Lower leg skin (tissue), 4 donors: Measurements from ENCODE around the gene TM4SF4. TPM values are rescaled to one million over a fixed set of nuclear protein-coding genes. Genes with fewer than 3 reads are reported as not detected.

Experiments
- DNase-seq, 2 donors: peaks; one replicate each; pipeline ENCODE4 v3.0.0-alpha.2; 2019; ENCODE audit warnings: low spot score in 2 of 2
- H3K4me3 ChIP-seq: fragments of 200-600 bp; sonication (generic); 2 replicates; pipeline ENCODE4 v1.5.1; 2017; ENCODE audit warnings: mild to moderate bottlenecking, low read depth; ENCODE audit not compliant: poor library complexity, severe bottlenecking
- CTCF ChIP-seq, 3 donors: fragments of 450-650 bp; IDR thresholded peaks; one replicate each; pipeline ENCODE4 v1.5.1; 2016; ENCODE audit warnings: antibody characterized with exemption in 3 of 3, mild to moderate bottlenecking in 3 of 3, moderate library complexity in 2 of 3
- POLR2A ChIP-seq, 2 donors: fragments of 450-650 bp; IDR thresholded peaks; one replicate each; pipeline ENCODE4 v1.6.1; 2016 to 2017; ENCODE audit warnings: antibody characterized with exemption in 2 of 2, mild to moderate bottlenecking in 1 of 2, moderate library complexity in 1 of 2
- whole genome bisulfite sequencing, 2 donors: methylation state at CpG; one replicate each; pipeline ENCODE4 v1.1.5; 2018; 5-methylcytosine and 5-hydroxymethylcytosine counted together
- intact Hi-C: fragments of 100-400 bp; cut with DNase I; formaldehyde crosslinking; loops from one replicate; pipeline ENCODE4 v1.15.0; 2023; ENCODE audit warnings: low total_unique reads
- total RNA-seq, 4 donors: library from RNA; depleted of rRNA; stranded (reverse); fragments of >200 nt; gene quantifications; one replicate each; pipeline ENCODE4 v1.1.0, GENCODE V29; 2016

The TM4SF4 gene
- total RNA-seq, 4 donors from 2014 or later = not detected

GRCh38 chr3:149519912-149520311 lies 45.4 kb downstream of the TM4SF4 start:
- H3K4me3 ChIP-seq = no peak overlapping the region
- 77 to 91% methylated on average over 3 of the region's 3 CpGs for WGBS, 2 donors
- TF ChIP-seq CTCF (IDR thresholded peaks at IDR 0.05) (no peak), POLR2A (IDR thresholded peaks at IDR 0.05) (no peak)
- intact Hi-C loops = no loop called here
- DNase-seq = no peak

DNA sequence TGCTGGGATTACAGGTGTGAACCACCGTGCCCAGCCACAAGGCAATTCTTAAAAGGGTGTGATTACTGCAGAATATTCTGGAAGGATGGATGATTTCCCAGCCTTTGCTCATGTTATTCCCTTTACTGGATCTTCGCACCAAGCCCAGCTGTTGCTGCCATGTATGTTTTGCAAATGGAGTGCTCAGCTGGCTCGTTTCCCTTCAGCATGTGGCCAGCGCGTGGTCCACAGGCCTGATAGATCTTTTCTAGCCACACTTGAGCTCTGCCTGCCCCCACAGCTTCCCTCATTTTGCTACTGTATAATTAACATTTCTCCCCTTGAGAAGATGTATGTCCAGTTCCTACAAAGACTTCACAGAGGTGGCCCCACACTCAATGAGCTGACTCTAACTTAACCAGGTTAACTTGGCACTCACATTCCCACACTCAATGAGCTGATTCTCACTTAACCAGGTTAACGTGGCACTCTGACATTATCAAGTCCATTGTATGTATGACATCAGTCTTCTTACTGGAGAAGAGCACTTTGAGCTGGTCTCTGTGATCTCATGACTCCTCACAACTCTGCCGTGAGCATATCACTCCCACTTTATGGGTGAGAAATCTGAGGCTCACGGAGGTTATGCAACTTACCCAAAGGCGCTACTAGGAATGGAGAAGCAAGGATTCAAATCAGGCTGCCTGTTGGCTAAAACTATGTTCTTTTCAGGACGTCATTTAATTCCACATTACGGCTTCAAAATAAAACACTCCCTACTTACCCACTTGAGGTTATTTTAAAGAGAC lies 49.2 kb downstream of the TM4SF4 start:
- 84 to 85% methylated on average over 11 of the region's 11 CpGs for WGBS, 2 donors

GRCh38 chr3:149527531-149528339 lies 53.2 kb downstream of the TM4SF4 start:
- no peak overlapping the region for H3K4me3 ChIP-seq
- TF ChIP-seq POLR2A (IDR thresholded peaks at IDR 0.05) (no peak), CTCF (IDR thresholded peaks at IDR 0.05) (no peak)
- DNase-seq = no peak
- intact Hi-C loops = no loop called here
- whole genome bisulfite sequencing, 2 donors = 61 to 68% methylated on average over 5 of the region's 5 CpGs

More for the DNA sequence above, 49.2 kb downstream of the TM4SF4 start:
- DNase-seq = no peak
- intact Hi-C loops = no loop called here
- TF ChIP-seq POLR2A (IDR thresholded peaks at IDR 0.05) (no peak), CTCF (IDR thresholded peaks at IDR 0.05) (no peak)
- H3K4me3 ChIP-seq = no peak overlapping the region

DNA sequence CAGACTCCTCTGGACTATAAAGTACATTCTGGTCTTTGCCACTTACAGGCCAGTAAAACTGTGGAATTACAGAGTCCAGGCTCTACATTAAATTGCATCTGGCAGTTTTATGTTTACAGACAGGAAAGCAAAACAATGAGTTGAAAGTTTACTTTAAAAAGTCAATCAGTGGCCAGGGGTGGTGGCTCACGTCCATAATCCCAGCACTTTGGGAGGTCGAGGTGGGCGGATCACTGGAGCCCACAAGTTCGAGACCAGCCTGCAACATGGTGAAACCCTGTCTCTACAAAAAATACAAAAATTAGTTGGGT lies 53.8 kb downstream of the TM4SF4 start:
- no peak overlapping the region for H3K4me3 ChIP-seq
- WGBS, 2 donors = 68 to 75% methylated on average over 4 of the region's 4 CpGs
- intact Hi-C loops = no loop called here
- DNase-seq = no peak
- TF ChIP-seq POLR2A (IDR thresholded peaks at IDR 0.05) (no peak), CTCF (IDR thresholded peaks at IDR 0.05) (no peak)

- intact Hi-C loops = no loop called here
- TF ChIP-seq CTCF (IDR thresholded peaks at IDR 0.05) = no peak
- no peak for TF ChIP-seq POLR2A (IDR thresholded peaks at IDR 0.05)
- no peak for DNase-seq
- 39 to 53% methylated on average over 2 of the region's 2 CpGs for WGBS, 2 donors
- H3K4me3 ChIP-seq = no peak overlapping the region
These were observed 54.6 kb downstream of the TM4SF4 start for GRCh38 chr3:149529099-149529498.
